Measurements from ENCODE around the gene SNX25. TPM values are rescaled to one million over a fixed set of nuclear protein-coding genes. Genes with fewer than 3 reads are reported as not detected.
A peak's percentile ranks its signal among the peaks of the same experiment; 100 is the strongest.

Gene SNX25
- total RNA-seq, 4 donors from 2014 or later = 11.3 to 17.3 (median 13.4) TPM

GRCh38 chr4:185381288-185382196 lies 172.1 kb downstream of the SNX25 start:
- H3K36me3 ChIP-seq = no peaks in the 10 kb centered on the region
- no peak overlapping the region for H3K27ac ChIP-seq
- DNase-seq (no peak), ATAC-seq (no peak)
- H3K4me1 ChIP-seq = peaks cover 0 to 4% of the 10 kb centered on the region in 2 donors
- H3K9me3 ChIP-seq = no peaks in the 10 kb centered on the region
- no peaks in the 10 kb centered on the region for H3K27me3 ChIP-seq
- intact Hi-C loops (cut with DNase I; ENCODE audit: low total_unique reads) = no loop called here
- in situ Hi-C loops (cut with MboI; ENCODE audit: low sequenced_read_pairs in 4 of 4) = loop anchor here in 1 of 4 donors (25.0 kb wide), 1 partner anchor 169 kb away; the partner anchor contains the start of genes CFAP97 and SNX25
- no peak overlapping the region for H3K4me3 ChIP-seq
- TF ChIP-seq CTCF (IDR thresholded peaks at IDR 0.05 in 4 of 5, conservative IDR thresholded peaks at IDR 0.05 in 1 of 5) = no peak
- TF ChIP-seq POLR2A (IDR thresholded peaks at IDR 0.05) = no peak

- TF ChIP-seq POLR2A (IDR thresholded peaks at IDR 0.05) (no peak), CTCF (IDR thresholded peaks at IDR 0.05 in 4 of 5, conservative IDR thresholded peaks at IDR 0.05 in 1 of 5) (no peak)
- no peak for ATAC-seq
- intact Hi-C loops (cut with DNase I; ENCODE audit: low total_unique reads) = no loop called here
Measured at GRCh38 chr4:185382754-185383153, 173.4 kb downstream of the SNX25 start.

GRCh38 chr4:185383451-185383850 lies 174.1 kb downstream of the SNX25 start:
- H3K36me3 ChIP-seq = no peaks in the 10 kb centered on the region
- no peak for ATAC-seq
- no peak overlapping the region for H3K4me3 ChIP-seq
- H3K4me1 ChIP-seq = peaks cover 0 to 4% of the 10 kb centered on the region in 2 donors
- intact Hi-C loops (cut with DNase I; ENCODE audit: low total_unique reads) = no loop called here
- H3K27ac ChIP-seq = no peak overlapping the region
- DNase-seq = no peak
- in situ Hi-C loops (cut with MboI; ENCODE audit: low sequenced_read_pairs in 4 of 4) = loop anchor here in 1 of 4 donors (25.0 kb wide), 1 partner anchor 171 kb away; the partner anchor contains the start of genes CFAP97 and SNX25
- no peaks in the 10 kb centered on the region for H3K27me3 ChIP-seq
- TF ChIP-seq POLR2A (IDR thresholded peaks at IDR 0.05) (no peak), CTCF (IDR thresholded peaks at IDR 0.05 in 4 of 5, conservative IDR thresholded peaks at IDR 0.05 in 1 of 5) (no peak)
- H3K9me3 ChIP-seq = no peaks in the 10 kb centered on the region

More at GRCh38 chr4:185382754-185383153, 173.4 kb downstream of the SNX25 start:
- no peaks in the 10 kb centered on the region for H3K27me3 ChIP-seq
- no peak overlapping the region for H3K27ac ChIP-seq
- no peaks in the 10 kb centered on the region for H3K36me3 ChIP-seq
- H3K4me1 ChIP-seq = peaks cover 0 to 4% of the 10 kb centered on the region in 2 donors
- H3K4me3 ChIP-seq = no peak overlapping the region
- no peaks in the 10 kb centered on the region for H3K9me3 ChIP-seq
- in situ Hi-C loops (cut with MboI; ENCODE audit: low sequenced_read_pairs in 4 of 4) = loop anchor here in 1 of 4 donors (25.0 kb wide), 1 partner anchor 170 kb away; the partner anchor contains the start of genes CFAP97 and SNX25
- DNase-seq = no peak

- H3K9me3 ChIP-seq = no peaks in the 10 kb centered on the region
- no peak overlapping the region for H3K4me3 ChIP-seq
- H3K4me1 ChIP-seq = peaks cover 0 to 4% of the 10 kb centered on the region in 2 donors
- in situ Hi-C loops (cut with MboI; ENCODE audit: low sequenced_read_pairs in 4 of 4) (loop anchor here in 1 of 4 donors (25.0 kb wide), 1 partner anchor 172 kb away; the partner anchor contains the start of genes CFAP97 and SNX25), intact Hi-C loops (cut with DNase I; ENCODE audit: low total_unique reads) (no loop called here)
- no peaks in the 10 kb centered on the region for H3K36me3 ChIP-seq
- no peaks in the 10 kb centered on the region for H3K27me3 ChIP-seq
- peak overlapping the region in 2 of 4 donors; percentile 12 to 54 for H3K27ac ChIP-seq
- TF ChIP-seq CTCF (IDR thresholded peaks at IDR 0.05 in 4 of 5, conservative IDR thresholded peaks at IDR 0.05 in 1 of 5) (no peak), POLR2A (IDR thresholded peaks at IDR 0.05) (no peak)
- ATAC-seq = no peak
- no peak for DNase-seq
Measured at GRCh38 chr4:185384061-185384460, 174.7 kb downstream of the SNX25 start.

All from gastrocnemius medialis (tissue), 4 donors.